ENCODE results near the gene MORN1.

Gene MORN1

DNA sequence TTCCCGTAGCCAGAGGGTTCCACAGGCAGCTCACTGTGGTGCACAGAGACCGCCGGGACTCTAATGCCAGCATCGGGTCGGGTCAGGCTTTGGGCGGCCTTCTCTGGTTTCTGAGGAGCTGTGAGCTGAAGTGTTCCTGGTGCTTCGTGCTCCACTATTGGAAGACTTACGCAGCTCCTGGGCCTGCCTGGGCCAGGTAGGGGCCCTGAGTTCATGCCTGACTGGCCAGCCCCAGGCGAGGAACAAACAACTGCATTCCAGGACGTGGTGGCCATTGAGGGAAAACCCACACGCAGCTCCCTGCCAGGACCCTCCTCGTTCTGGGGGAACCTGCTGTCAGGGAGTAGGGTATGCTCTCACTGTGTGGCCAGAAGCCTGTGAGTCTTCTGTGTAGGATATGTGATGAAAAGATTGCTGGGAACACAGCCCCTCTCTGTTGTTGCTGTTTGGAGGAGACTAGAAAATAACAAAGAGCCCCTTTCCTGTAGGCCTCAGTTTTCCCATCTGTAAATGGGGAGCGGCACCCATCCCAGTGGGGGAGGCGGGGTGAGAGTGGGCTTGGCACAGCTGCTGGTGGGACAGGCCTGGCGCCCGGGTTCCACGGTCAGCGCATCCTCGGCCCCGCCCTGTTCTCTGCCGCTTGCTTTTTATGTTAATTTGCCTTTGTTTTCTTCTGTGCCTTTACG is 8.7 kb upstream of the MORN1 start:
- H3K4me3 ChIP-seq (ENCODE audit: low read depth, low read length): no peak overlapping the region
- TF ChIP-seq, protein P1, sequence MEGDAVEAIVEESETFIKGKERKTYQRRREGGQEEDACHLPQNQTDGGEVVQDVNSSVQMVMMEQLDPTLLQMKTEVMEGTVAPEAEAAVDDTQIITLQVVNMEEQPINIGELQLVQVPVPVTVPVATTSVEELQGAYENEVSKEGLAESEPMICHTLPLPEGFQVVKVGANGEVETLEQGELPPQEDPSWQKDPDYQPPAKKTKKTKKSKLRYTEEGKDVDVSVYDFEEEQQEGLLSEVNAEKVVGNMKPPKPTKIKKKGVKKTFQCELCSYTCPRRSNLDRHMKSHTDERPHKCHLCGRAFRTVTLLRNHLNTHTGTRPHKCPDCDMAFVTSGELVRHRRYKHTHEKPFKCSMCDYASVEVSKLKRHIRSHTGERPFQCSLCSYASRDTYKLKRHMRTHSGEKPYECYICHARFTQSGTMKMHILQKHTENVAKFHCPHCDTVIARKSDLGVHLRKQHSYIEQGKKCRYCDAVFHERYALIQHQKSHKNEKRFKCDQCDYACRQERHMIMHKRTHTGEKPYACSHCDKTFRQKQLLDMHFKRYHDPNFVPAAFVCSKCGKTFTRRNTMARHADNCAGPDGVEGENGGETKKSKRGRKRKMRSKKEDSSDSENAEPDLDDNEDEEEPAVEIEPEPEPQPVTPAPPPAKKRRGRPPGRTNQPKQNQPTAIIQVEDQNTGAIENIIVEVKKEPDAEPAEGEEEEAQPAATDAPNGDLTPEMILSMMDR (IDR thresholded peaks at IDR 0.05; ENCODE audit: low read depth, low read length): no peak

DNA sequence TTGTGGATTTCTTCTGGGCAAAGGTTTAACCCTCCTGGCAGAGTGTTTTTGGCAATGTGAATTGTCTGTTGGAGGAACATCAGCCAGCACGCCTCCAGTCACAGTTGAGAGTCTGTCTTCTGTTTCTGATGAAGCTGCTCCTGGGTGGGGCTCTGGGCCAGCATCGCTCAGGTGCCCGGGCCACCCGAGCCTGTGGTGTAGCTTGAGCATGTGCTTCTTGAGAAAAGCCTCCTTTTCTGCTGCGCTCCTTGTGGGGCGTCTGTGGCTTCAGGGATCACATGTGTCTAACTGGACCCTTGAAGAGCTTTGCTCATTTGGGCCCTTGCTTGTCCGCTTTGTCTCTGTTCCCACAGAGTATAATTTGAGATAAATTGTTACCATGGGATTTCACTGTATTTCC is 7.5 kb upstream of the MORN1 start:
- H3K4me3 ChIP-seq (ENCODE audit: low read depth, low read length): no peak overlapping the region
- TF ChIP-seq, protein P1 (IDR thresholded peaks at IDR 0.05; ENCODE audit: low read depth, low read length): no peak

DNA sequence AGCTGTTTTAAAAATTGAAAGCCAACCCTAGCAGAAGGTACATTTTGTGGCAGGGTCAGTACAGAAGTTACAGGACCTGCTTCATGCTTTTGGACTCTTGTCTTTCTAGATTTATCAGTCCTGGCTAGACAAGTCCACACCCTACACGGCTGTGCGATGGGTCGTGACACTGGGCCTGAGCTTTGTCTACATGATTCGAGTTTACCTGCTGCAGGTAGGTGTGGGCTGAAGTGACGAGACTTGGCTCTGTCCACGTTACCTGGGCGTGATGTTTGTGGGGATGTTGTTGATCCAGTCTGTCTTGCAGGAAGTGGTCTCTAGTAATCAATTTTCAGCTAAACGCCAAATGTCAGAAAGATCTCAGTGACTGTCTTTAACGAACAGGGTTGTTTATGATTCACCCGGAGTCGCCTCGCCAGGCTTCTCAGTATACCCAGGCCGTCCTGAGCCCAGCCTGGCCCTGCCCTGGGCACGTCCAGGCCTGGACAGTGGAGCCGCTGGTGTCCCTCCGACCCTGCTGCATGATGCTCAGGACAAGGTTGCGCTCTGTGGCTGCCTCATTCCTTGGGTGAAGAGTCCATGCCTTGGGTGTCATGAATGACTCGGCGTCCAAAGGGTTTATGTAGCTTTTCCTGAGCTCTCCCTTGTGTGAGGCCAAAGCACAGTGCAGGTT is 5.8 kb upstream of the MORN1 start:
- TF ChIP-seq, protein P1 (IDR thresholded peaks at IDR 0.05; ENCODE audit: low read depth, low read length): no peak
- H3K4me3 ChIP-seq (ENCODE audit: low read depth, low read length): no peak overlapping the region

DNA sequence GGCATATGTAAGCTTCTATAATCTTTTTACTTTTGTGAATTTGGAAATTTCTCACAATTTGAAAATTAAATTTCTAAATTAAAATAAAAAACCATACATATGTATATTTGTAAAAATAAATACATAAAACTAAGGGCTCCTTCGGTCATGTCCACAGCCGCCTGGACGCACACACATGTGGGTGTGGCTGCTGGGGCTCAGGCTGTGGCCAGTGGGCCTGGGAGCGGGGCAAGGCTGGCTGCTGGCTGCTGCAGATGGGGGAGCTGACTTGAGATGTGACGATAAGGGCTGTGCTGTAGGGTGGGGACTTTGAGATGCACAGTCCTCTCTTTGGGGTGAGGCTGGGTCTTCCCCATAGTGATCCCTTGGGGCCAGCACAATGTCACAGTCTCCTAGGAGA is 5.1 kb upstream of the MORN1 start:
- no peak overlapping the region for H3K4me3 ChIP-seq (ENCODE audit: low read depth, low read length)
- TF ChIP-seq, protein P1 (IDR thresholded peaks at IDR 0.05; ENCODE audit: low read depth, low read length): no peak

DNA sequence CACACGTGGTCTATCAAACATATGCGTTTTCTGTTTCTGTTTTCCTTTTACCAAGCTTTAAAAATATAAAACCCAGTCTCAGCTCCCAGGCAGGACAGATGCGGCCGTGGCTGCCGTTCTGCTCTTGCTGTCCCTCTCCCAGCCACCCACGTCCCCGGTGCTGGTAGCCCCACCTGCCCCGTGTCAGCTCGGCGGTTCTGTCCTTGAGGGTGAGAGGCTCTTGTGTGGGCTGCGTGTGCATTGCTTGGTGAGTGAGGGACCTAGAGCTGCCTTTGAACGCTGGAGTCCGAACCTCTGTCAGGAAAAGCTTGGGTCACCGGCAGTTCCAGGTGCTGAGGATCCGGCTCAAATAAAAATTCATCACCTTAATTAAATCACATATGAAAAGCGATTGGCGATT is 4.7 kb upstream of the MORN1 start:
- TF ChIP-seq, protein P1 (IDR thresholded peaks at IDR 0.05; ENCODE audit: low read depth, low read length): no peak
- no peak overlapping the region for H3K4me3 ChIP-seq (ENCODE audit: low read depth, low read length)

DNA sequence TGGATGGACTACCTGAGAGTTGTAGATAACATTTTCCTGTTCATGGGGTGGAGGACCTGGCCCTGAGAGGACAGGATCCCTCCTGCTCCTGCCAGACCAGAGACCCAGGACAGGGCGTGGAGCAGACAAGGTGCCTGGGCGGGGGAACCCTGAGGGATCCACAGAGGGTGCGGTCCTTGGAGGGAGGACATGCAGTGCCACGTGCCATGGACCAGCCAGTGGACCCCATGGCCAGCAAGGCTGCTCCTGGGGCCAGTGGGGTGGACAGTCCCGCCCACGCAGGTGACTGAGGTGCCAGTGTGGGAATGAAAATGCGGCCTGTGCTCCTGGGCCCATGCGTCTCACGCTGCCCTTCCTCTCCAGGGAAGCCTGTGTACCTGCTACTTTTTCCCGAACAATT is 3.9 kb upstream of the MORN1 start:
- TF ChIP-seq, protein P1 (IDR thresholded peaks at IDR 0.05; ENCODE audit: low read depth, low read length): no peak

DNA sequence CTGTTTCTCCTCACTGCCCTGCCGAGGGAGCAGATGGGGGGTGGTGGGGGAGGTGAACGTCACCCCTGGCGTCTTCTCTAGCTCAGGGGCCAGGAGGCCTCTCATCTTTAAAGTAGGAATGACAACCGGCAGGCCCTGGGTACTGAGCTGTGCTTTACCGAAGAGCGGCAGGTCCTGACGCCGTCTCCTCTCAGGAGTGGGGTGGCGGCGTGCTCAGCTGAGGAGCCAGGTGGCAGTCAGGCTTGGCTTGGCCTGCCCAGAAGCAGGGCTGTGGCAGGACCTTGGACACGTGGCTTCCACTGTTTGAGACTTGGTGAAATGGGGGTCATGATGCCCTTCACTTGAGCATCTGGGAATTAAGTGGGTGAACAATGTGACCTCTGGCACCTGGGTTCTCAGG is 3.4 kb upstream of the MORN1 start:
- H3K4me3 ChIP-seq (ENCODE audit: low read depth, low read length): no peak overlapping the region
- TF ChIP-seq, protein P1 (IDR thresholded peaks at IDR 0.05; ENCODE audit: low read depth, low read length): no peak

More for the DNA sequence above, 3.9 kb upstream of the MORN1 start:
- H3K4me3 ChIP-seq (ENCODE audit: low read depth, low read length): no peak overlapping the region
